CD4-positive, alpha-beta T cell treated with Interleukin-17A for 1 hour (primary cell): Measurements from ENCODE around the gene RIMS4.

ENCODE experiments used
- DNase-seq: peaks from one replicate; pipeline ENCODE4 v3.0.0-alpha.2; 2020

Gene RIMS4

DNA sequence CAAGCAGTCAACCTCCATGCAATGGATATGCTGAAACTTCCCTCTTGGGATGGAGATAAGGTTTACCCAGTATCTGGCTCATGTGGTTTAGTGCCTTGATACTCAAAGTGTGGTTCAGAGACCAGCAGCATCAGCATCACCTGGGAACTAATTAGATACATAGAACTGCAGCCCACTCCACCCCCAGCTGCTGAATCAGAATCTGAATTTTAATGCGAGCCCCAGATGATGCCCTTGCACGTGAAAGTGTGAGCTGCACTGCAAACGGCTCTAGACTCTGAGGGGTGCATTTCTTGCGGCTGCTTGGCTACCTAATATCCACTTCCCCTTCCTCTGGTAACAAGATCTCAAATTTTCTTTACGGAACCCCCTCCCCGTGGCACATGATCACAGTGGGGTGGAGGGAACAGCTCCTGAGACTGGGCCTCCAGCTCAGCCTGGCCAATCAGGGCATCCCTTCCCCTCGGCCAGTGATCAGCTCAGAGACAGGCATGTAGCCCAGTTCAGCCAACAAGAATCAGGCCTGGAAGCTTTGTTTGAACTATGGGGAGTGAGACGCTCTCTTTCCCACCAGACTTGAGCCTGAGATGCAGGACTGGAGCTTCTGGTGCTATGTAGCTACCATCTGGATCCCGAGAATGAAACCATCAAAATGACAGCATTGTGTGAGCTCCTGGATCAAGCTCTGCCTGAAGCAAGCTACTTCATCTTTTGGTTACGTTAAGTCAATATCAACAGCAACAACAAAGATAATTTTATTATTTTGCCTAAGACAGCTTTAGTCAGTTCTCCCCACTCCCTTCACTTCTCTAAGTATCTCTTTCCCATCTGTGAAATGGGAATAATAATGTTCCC lies 51.9 kb downstream of the RIMS4 start:
- DNase-seq, result no peak

DNA sequence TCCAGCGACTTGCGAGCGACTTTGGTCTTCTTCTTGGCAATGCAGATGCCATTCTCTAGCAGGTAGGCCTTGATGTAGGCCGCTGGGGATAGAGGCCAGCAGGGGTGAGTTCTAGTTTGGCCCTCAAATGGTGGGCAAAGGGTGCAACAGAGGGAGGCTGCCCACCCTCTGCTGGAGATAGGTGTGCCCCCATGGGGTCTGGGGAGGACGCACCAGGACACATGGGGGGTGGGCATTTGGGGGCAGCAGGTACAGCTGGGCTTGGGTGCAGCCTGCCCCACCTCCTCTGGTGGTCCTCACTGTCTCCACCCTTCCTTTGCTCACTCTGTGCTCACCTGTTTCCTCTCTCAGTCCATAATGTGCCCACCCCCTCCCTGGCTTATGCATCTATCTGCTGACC lies 53.4 kb downstream of the RIMS4 start:
- no peak for DNase-seq

DNA sequence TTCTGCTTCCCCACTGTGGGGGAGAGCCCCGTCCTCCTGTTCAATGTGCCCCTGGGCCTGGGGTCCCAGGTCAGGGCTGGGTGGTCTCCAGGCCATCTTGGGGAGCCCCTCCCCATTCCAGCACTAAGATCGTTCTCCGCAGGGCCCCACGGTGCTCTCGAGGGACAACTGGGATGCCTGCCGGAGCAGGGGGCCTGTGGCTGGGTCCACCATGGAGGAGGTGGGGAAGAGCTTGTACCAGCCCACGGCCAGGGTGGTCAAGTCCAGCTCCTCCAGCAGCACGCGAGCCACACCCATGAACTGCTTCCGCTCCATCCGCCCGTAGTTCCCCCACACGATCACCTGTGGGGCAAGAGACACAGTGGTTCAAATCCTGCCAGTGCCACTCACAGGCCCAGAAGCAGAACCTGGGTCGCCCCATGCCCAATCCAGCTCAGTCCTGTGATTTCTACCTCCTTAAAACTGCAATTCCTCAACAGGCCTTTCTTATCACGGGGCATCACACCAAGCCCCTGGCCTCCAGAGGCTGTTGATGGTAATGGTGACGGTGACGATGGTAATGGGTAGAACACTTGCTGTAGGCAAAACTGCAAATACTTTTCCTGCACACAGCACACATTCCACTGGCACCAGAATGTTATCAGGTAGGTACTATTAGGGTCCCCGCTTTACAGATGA lies 54.2 kb downstream of the RIMS4 start:
- no peak for DNase-seq

DNA sequence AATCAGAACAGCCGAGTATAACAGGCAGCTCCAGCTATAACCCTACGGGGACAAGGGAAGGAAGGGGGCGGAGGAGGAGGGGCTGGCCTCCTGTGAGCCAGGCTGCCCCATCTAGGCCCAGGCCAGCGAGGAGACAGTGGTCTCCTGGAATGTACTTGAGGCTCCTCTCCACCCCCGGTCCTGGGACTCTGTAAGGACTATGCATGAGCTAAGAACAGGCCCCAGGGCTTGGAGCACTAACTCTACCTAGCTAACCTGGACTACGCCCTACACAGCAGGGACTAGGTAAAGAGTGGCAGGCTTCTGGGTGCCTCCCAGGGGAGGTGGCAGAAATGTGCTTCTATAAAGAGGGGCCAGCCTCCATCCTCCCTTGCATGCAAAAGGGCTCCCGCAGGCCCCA lies 55.8 kb downstream of the RIMS4 start:
- DNase-seq, result no peak

DNA sequence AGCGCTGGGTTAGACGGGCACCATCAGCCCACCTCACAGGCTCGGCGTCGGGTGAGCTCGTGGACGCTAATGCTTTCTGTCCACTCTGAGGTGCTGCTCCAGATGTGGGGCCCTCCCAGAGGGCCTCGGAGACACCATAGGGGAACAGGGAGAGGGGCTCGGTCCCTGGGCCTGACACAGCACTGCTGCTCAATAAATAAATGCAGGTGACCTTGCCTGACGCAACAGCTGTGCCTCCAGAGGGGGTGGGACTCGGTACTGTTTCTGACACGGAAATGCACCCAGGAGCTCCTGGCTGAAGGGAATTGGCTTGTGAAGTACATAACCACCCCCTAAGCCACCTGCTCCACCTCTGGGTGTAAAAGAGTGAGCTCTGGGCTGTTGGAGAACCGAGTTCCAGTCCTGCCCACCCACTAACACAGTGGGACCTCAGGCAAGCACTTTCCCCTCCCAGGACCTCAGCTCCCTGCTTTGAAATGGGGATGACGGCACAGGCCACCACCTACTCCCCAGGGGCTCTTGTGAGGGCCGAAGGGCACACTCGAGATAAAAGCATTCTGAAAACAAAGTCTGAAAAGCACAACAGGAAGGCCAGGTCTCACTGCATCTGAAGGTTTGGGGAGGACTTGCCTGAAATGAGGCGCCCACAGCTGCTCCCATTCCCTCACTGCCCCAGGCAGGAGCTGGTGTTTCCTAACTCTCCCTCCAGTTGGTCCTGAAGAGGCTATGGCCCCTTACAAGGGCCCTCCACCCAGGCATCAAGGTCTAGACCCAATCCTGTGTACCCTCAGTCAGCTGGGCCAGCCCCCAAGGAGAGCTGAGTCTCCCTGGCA lies 58.0 kb downstream of the RIMS4 start:
- DNase-seq, result no peak

DNA sequence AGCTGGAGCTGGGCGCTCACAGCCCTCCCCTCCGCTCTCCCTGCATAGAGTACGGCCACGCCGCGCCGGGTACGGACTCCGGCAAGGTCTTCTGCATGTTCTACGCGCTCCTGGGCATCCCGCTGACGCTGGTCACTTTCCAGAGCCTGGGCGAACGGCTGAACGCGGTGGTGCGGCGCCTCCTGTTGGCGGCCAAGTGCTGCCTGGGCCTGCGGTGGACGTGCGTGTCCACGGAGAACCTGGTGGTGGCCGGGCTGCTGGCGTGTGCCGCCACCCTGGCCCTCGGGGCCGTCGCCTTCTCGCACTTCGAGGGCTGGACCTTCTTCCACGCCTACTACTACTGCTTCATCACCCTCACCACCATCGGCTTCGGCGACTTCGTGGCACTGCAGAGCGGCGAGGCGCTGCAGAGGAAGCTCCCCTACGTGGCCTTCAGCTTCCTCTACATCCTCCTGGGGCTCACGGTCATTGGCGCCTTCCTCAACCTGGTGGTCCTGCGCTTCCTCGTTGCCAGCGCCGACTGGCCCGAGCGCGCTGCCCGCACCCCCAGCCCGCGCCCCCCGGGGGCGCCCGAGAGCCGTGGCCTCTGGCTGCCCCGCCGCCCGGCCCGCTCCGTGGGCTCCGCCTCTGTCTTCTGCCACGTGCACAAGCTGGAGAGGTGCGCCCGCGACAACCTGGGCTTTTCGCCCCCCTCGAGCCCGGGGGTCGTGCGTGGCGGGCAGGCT lies 60.1 kb downstream of the RIMS4 start:
- no peak for DNase-seq

DNA sequence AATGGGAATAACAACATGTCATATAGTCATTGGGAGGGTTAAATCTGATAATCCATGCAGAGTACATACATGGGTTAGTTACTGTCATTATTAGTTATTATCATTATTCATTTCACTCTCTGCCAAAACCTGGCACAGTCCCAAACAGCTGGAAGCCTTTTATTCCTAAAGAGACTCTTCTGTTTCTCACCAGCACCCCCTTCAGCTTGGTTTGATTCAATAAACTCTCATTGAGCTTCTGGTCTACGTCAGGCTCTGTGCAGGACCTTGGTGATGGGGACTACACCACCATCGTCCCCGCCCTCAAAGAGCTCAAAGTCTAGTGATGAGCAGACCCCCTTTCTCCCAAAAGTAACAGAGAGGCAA lies 62.4 kb downstream of the RIMS4 start:
- no peak for DNase-seq

DNA sequence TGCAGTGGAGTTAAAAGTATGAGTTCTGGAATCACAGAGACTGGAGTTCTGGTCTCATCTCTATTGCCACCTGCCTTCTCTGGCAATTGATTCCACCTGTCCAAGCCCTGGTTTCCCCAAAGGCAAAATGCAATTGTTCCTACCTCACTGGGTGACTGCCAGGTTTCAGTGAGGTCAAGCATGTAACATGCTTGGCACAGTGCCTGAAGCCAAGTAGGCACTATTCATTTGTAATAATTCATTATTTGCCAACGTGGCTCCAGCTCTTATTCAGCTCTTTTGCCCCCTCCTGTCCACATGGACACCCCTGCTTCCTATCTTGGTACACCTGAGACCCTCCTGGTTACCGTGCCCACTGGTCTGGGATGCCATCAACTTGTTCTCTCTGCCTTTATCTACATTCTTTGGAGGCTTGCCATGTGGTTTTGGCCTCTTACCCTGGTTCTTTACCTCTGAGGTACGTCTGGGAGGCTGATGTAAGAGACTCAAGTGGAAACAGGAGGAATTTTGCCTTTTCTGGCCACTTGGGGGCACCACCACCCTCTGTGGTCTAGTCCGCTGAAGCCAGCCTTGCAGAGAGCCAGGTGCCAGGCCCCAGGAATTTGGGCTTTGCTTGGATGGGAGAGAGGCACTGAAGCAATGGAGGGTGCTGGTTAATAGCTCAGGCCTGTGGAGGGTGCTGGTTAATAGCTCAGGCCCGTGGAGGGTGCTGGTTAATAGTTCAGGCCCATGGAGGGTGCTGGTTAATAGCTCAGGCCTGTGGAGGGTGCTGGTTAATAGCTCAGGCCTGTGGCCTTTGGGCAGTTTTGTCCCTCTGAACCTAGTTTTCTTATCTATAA lies 63.0 kb downstream of the RIMS4 start:
- DNase-seq, result peak; percentile 44

DNA sequence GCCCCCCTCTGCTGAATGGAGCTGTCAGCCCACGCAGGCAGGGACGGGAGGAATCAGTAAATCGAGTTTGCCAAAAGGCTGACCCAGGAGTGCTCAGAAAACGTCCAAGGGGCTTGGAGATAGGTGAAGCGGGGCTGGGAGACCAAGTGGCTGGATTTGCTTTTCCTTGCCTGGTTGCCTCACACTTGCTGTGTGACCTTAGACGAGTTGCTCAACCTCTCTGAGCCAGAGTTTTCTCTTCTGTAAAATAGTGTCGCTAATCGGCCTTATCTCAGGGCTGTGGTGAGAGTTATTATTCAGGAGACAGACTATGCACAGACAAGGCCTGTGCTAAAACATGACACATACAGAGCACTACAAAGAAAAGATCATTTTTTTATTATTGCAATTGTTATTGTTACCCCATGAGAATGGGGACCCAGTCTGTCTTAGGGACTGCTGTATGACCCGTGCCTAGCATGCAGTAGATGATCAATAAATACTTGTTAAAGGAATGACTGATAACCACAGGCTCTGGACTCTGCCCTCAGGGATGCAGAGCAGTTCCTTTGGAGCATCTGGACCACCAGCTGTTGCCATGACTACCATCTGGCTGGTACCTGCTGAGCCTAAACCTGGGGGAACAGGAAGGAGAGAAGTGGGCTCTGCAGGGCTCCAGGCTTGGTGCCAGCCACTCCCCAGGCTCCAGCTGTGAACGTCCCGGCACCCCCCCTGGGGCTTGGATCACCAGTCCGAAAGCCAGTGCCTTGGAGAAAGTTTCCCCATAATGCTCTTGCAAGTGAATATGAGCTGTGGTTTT lies 63.8 kb downstream of the RIMS4 start:
- DNase-seq, result no peak

DNA sequence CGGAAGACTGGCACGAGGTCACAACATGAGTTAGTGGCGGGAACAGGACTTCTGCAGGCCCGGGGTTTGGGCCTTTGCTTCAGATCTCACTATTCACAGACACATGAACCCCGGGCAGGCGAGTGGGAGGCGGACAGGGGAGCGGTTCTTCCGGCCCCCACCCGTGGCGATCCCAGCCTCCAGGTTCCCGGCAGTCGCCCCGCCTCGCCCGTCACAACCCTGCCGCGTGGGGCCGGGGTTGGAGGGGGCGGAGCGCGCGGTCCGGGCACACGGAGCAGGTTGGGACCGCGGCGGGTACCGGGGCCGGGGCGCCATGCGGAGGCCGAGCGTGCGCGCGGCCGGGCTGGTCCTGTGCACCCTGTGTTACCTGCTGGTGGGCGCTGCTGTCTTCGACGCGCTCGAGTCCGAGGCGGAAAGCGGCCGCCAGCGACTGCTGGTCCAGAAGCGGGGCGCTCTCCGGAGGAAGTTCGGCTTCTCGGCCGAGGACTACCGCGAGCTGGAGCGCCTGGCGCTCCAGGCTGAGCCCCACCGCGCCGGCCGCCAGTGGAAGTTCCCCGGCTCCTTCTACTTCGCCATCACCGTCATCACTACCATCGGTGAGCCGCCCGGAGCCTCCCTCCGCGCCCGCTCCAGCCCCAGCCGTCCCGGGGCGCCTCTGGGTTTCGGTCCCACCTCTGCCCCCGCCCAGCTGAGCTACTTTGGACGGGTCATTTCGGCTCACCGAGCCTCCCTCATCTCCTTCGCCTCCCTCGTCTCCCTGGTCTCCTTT lies 64.6 kb downstream of the RIMS4 start, which contains the start of gene KCNK15:
Gene KCNK15 (plus strand): TSS at position 268 of the 769 bp plus-strand sequence. CDS start 46 bp downstream, at position 314.
- peak; percentile 12 for DNase-seq

DNA sequence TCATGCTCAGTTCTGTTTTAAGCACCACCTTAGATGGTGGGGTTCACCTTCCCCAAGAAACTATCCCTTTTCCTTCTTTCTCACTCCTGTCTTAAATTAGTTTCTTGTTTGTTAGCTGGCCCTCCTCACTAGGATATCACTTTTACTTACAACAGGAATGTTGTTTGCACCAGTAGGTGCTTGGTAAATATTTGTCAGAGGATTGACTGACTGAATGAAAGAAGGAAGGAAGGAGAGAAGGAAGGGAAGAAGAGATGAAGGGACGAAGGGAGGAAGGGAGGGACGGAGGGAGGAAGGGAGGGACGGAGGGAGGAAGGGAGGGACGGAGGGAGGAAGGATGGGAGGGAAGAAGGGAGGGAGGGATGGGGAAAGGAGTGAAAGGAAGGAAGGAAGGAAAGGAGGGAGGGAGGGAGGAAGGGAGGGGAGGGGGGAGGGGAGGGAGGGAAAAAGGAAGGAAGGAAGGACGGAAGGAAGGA lies 65.2 kb downstream of the RIMS4 start:
- DNase-seq, result no peak

DNA sequence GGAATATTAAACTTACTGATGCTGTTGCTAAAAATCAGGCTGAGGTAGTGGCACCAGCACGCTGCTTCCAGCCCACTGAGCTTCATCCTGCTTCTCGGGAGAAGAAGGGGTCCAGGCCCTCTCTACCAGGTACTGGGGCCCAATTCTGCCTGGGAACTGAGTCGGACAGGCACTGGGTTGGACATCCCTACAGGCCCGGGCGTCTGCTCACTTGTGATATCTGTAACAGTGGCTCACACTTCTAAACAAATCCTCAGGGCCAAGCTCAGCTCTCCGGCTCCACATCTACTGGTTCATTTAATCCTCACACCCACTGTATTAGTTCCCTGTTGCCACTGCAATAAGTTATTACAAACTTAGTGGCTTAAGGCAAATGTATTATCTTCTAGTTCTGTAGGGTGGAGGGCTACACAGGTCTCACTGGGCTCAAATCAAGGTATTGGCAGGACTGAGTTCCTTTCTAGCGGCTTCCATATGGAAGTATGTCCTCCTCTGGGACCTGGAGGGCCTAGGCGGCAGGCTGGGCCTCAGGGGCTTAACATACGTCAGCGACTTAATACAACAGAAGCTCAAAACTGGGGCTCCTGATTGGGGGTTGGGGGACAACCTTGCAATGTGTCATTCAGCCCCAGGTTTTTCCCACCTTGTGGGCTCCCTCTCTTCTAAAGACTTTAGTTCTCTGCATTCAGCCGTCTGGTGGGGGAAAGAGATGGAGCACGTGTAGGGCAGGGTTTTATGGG lies 66.3 kb downstream of the RIMS4 start:
- DNase-seq, result no peak

DNA sequence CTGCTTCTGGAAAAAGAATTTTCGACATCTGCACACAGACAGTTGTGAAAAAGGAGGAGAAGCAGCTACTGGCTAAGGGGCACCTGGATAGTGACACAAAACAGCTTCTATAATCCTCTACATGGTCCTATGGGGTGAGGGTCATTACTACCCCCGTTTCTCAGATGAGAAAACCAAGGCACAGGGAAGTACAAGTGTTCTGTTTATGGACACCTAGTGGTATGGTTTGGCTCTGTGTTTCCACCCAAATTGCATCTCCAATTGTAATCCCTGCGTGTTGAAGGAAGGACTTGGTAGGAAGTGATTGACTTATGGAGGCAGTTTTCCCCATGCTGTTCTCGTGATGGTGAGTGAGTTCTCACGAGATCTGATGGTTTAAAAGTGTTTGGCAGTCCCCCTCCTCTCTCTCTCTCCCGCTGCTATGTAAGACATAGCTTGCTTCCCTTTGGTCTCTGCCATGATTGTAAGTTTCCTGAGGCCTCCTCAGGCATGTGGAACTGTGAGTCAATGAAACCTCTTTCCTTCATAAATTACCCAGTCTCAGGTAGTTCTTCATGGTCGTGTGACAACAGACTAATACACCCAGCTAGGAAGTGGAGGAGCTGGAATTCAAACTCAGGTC lies 67.2 kb downstream of the RIMS4 start:
- no peak for DNase-seq

DNA sequence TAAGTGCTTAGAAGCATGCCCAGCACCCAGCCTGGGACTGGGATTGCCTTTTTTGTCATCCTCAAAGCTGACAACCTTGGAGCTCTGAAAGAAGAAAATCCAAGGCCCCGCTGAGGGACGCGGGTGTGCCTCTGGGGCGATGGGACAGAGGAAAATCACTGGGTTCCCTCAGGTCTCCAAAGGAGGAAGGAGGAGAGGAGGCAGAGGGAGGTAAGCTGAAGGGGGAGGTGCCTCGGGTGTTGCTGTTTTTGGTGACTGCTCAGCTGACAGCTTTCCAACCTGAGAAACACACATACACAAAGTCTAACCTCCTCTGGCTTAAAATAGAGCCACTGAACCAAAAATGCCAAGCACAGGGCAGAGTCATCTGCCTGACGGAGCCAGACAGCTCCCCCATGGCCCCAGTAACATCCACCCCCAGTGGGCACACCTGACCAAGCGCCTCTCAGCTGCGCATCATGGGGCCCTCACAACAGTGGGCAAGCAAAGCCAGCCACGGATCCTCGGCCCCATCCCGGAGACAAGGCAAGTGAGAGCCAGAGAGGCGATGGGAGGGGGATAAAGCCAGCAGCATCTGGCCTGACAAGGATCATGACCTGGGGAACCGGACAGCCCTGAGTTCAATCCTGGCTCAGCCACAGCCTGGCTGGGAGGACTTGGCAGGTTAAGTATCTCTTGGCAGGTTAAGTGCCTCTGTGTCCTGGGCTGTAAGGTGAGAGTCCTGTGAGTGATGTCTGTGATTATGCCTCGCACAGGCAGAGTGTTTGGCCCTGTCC lies 67.9 kb downstream of the RIMS4 start:
- DNase-seq, result no peak

DNA sequence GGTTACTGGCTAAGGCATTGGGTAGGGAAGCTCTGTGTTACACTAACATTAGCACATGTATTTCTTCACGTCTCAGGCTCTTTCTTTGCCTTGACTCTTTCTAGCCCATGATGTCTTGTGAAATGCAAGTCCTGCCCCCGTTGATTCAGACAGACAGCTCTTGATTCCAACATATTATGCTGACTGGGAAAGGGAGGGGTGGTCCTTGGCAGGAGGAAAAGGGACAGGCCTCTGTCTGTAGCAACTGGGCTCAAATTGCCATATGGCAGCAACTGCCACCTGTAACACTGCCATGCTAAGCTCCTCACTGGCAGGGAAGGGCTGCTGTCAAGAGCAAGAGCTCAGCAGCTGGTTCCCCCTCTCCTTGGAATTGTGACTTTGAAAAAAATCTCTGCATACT lies 70.4 kb downstream of the RIMS4 start:
- no peak for DNase-seq

DNA sequence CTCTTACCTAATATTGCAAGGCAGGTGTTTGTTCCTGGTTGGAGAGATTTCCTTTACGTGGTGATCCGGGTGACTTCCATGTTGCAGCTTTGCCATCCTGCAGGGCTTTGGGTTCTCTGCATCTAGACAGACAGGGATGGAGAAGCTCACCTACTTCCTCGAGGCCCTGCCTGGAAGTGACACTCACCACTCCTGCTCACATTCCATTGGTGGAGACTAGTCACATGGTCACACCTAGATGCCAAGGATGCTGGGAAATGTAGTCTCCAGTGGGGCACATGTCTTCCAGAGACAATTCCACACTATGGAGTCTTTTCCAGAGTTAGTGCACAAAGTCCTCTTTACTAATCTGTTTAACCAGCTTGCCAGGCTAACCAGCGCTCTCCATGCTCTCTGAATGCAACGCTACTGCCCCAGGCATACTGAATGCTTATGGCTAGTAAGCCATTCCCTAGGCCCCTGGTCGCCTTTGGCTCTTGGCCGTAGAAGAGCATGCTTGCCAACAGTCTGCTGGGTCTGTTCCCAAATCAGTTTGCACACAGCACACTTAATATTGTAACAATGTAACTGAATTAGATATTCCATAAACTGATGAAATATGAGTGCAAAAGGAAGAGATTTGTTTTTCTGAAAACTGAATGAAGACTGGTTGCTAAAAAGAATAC lies 71.4 kb downstream of the RIMS4 start:
- peak; percentile 62 for DNase-seq

DNA sequence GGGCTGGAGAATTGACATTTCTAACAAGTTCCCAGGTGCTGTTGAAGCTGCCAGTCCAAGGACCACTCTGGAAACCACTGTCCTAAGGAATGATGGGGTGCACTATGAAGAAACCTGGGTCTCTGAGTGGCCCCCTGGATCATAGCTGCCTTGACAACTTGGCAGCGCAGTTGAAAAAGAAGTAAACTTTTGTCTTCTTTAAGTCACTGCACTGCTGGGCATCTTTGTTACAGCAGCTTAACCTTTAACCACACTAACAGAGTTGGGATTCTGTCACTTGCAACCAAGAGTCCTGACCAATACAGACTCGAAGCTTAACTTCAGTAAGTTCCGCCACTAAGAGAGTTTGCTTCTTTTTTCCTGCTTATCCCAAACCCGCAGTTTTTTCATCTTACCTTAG lies 73.2 kb downstream of the RIMS4 start:
- no peak for DNase-seq
